Stimulated activated naive CD8-positive, alpha-beta T cell treated with anti-CD3 and anti-CD28 coated beads, Interleukin-15, Interleukin-2, amounts not matched to agents 100 U/mL and 50 U/mL, for 24 hours (primary cell): ENCODE data around the gene PCDHB11.
"Not testable (repeated sequence)": the region's sequence is repeated elsewhere in the genome, so short reads cannot be mapped to it uniquely, and the experiment has no call there.

Experiments
- ATAC-seq: fragments of 150-1000 bp; cut with Tn5 transposase; one replicate; pipeline ENCODE4 v1.10.0; 2021
- DNase-seq: peaks from one replicate; pipeline ENCODE4 v3.0.0; 2021

Gene PCDHB11

GRCh38 chr5:141236516-141237313 is 37.3 kb downstream of the PCDHB11 start:
- ATAC-seq, result no peak
- no peak for DNase-seq

GRCh38 chr5:141241496-141241895 is 42.1 kb downstream of the PCDHB11 start:
- DNase-seq (no peak), ATAC-seq (no peak)

- ATAC-seq (no peak), DNase-seq (no peak)
Observed at GRCh38 chr5:141245250-141245717, 45.9 kb downstream of the PCDHB11 start, which contains the start of gene PCDHB15. PCDHB15 (plus strand) TSS chr5:141245395; CDS start chr5:141245579, 184 bp downstream.

- ATAC-seq, DNase-seq: not testable (repeated sequence)
Observed at GRCh38 chr5:141246971-141247370, 47.5 kb downstream of the PCDHB11 start.

GRCh38 chr5:141247434-141247833 is 48.0 kb downstream of the PCDHB11 start:
- not testable (repeated sequence) for ATAC-seq, DNase-seq

- no peak for DNase-seq
- no peak for ATAC-seq
Observed at GRCh38 chr5:141250576-141250975, 51.1 kb downstream of the PCDHB11 start.
